HL-60 (cell line): ENCODE results near the gene PAQR5.

ENCODE experiments used
- DNase-seq, 2 experiments: peaks; one replicate each; pipeline ENCODE4 v3.0.0-alpha.2; 2010 to 2020; ENCODE audit warnings: low read depth in 1 of 2, low spot score in 1 of 2
- H3K27ac ChIP-seq: fragments of 250-450 bp; sonication (Bioruptor Pico); replicated peaks from 2 replicates; pipeline ENCODE4 v1.5.1; 2020; ENCODE audit warnings: mild to moderate bottlenecking, moderate library complexity
- H3K27me3 ChIP-seq: fragments of 250-450 bp; sonication (Bioruptor Pico); 2 replicates; pipeline ENCODE4 v1.5.1; 2021; ENCODE audit warnings: mild to moderate bottlenecking, moderate library complexity; ENCODE audit not compliant: insufficient read depth, poor library complexity, severe bottlenecking
- H3K4me3 ChIP-seq: replicated peaks from 2 replicates; pipeline ENCODE4 v1.5.1; 2011; ENCODE audit warnings: mild to moderate bottlenecking, control low read depth, low read length; ENCODE audit not compliant: insufficient read depth
- CTCF ChIP-seq: IDR thresholded peaks from one replicate; pipeline ENCODE4 v1.5.1; 2011; ENCODE audit warnings: low read length, control low read depth, inconsistent platforms; ENCODE audit not compliant: insufficient read depth
- GABPA ChIP-seq: IDR thresholded peaks from 2 replicates; pipeline ENCODE4 v1.6.1; 2012; ENCODE audit warnings: low read depth
- POLR2AphosphoS5 ChIP-seq: IDR thresholded peaks from 2 replicates; pipeline ENCODE4 v1.6.1; 2012; ENCODE audit warnings: low read depth
- REST ChIP-seq: IDR thresholded peaks from 2 replicates; pipeline ENCODE4 v1.6.1; 2012; ENCODE audit warnings: low read depth; ENCODE audit not compliant: insufficient replicate concordance
- SPI1 ChIP-seq: IDR thresholded peaks from 2 replicates; pipeline ENCODE4 v1.6.1; 2012; ENCODE audit warnings: low read depth, mild to moderate bottlenecking, borderline replicate concordance

Gene PAQR5

GRCh38 chr15:69413822-69414700 is 115.3 kb downstream of the PAQR5 start, which contains the start of gene KIF23:
KIF23 (plus strand) TSS chr15:69414349; CDS start chr15:69414466, 117 bp downstream.
- H3K27ac ChIP-seq: peak within 1 kb of the TSS; percentile 83
- no peaks in the 10 kb centered on the region for H3K27me3 ChIP-seq
- H3K4me3 ChIP-seq: peak within 1 kb of the TSS; percentile 85
- DNase-seq: peak; percentile 91 to 97
- peak; percentile 60; the same call in 1 of the 2 replicates for TF ChIP-seq SPI1
- no peak for TF ChIP-seq REST
- no peak for TF ChIP-seq CTCF
- peak; percentile 83 for TF ChIP-seq GABPA
- peak; percentile 75 for TF ChIP-seq POLR2AphosphoS5

- Histone ChIP-seq H3K27me3 (no peaks in the 10 kb centered on the region), H3K27ac (peak overlapping the region; percentile 83), H3K4me3 (peak overlapping the region; percentile 85)
- peak in 1 of 2 experiments; percentile 56 for DNase-seq
- TF ChIP-seq SPI1 (no peak), POLR2AphosphoS5 (no peak), CTCF (no peak), REST (no peak), GABPA (no peak)
These were observed 116.0 kb downstream of the PAQR5 start for GRCh38 chr15:69414701-69415167.

- no peak for DNase-seq
- peak overlapping the region; percentile 83; the same call in 1 of the 2 replicates for H3K27ac ChIP-seq
These were observed 116.7 kb downstream of the PAQR5 start for GRCh38 chr15:69415381-69415780.

More at GRCh38 chr15:69415381-69415780, 116.7 kb downstream of the PAQR5 start:
- H3K27me3 ChIP-seq: no peaks in the 10 kb centered on the region
- peak overlapping the region; percentile 85 for H3K4me3 ChIP-seq
- no peak for TF ChIP-seq CTCF
- TF ChIP-seq GABPA: no peak
- TF ChIP-seq REST: no peak
- no peak for TF ChIP-seq POLR2AphosphoS5
